Heart left ventricle (tissue), 16 donors: ENCODE results near the gene OSBP2. TPM values are rescaled to one million over a fixed set of nuclear protein-coding genes. Genes with fewer than 3 reads are reported as not detected.

Source experiments
- ATAC-seq, 4 donors: fragments of 200-7000 bp; cut with Tn5 transposase; one replicate each; pipeline ENCODE4 v1.9.1; 2020 to 2022; ENCODE audit warnings: moderate library complexity in 4 of 4, mild to moderate bottlenecking in 3 of 4, moderate number of reproducible peaks in 1 of 4
- DNase-seq, 5 donors: peaks; one replicate each; pipeline ENCODE4 v3.0.0-alpha.2; 2020
- H3K27ac ChIP-seq, 12 donors: fragments of 200-600 bp; sonication (generic) in 4 of 12; one replicate each; pipeline versions ENCODE4 v1.5.0 to v1.8.0; 2016 to 2022; ENCODE audit warnings: mild to moderate bottlenecking in 2 of 12
- H3K27me3 ChIP-seq, 9 donors: fragments of 200-600 bp; sonication (generic) in 2 of 9; one replicate each; pipeline versions ENCODE4 v1.5.1 to v1.8.0; 2016 to 2022; ENCODE audit warnings: mild to moderate bottlenecking in 3 of 9
- H3K36me3 ChIP-seq, 9 donors: fragments of 200-600 bp; sonication (generic) in 2 of 9; one replicate each; pipeline versions ENCODE4 v1.5.0 to v1.8.0; 2018 to 2022; ENCODE audit warnings: mild to moderate bottlenecking in 2 of 9
- H3K4me1 ChIP-seq, 12 donors: fragments of 200-600 bp; sonication (generic) in 4 of 12; one replicate each; pipeline versions ENCODE4 v1.5.0 to v1.8.0; 2016 to 2022; ENCODE audit warnings: mild to moderate bottlenecking in 3 of 12
- H3K4me3 ChIP-seq, 12 donors: fragments of 200-600 bp; sonication (generic) in 4 of 12; one replicate each; pipeline versions ENCODE4 v1.5.0 to v1.8.0; 2017 to 2022; ENCODE audit warnings: mild to moderate bottlenecking in 9 of 12, moderate library complexity in 4 of 12
- H3K9me3 ChIP-seq, 12 donors: fragments of 200-600 bp; sonication (generic) in 4 of 12; one replicate each; pipeline versions ENCODE4 v1.5.0 to v1.8.0; 2016 to 2022; ENCODE audit warnings: mild to moderate bottlenecking in 1 of 12
- CTCF ChIP-seq, 12 donors: fragments of 200-600 bp; sonication (generic) in 4 of 12; IDR thresholded peaks; one replicate each; pipeline versions ENCODE4 v1.5.0 to v1.8.0; 2018 to 2022; ENCODE audit warnings: antibody characterized with exemption in 12 of 12, mild to moderate bottlenecking in 5 of 12
- POLR2A ChIP-seq, 2 donors: fragments of 450-650 bp; IDR thresholded peaks; one replicate each; pipeline ENCODE4 v1.6.1; 2017; ENCODE audit warnings: antibody characterized with exemption in 2 of 2, mild to moderate bottlenecking in 2 of 2, moderate library complexity in 2 of 2
- WGBS, 4 donors: extraction: QIAGEN DNeasy Blood & Tissue Kit in 2 of 4; methylation state at CpG; one replicate each; pipeline versions ENCODE4 v1.1.5 to v1.1.7; 2013 to 2018; 5-methylcytosine and 5-hydroxymethylcytosine counted together
- intact Hi-C, 10 donors: fragments of 100-400 bp; cut with DNase I; formaldehyde crosslinking; loops; one replicate each; pipeline versions ENCODE4 v1.11.1 to v1.14.2; 2022
- polyA plus RNA-seq, 2 donors: library from polyadenylated mRNA; stranded (reverse); fragments of 200-250 nt; gene quantifications; one replicate each; pipeline ENCODE4 v1.2.3, GENCODE V29; 2013
- total RNA-seq, 9 donors: library from RNA; depleted of rRNA in 2 of 9; stranded (reverse); fragments of >200 nt in 2 of 9; fragmentation: NEBNext Ultra II Directional in 3 of 9; extraction: Animal tissue kit (Norgen Biotek cat#: 25700) in 3 of 9; gene quantifications; one replicate each; pipeline versions ENCODE4 v1.1.0 to v1.2.4, GENCODE V29; 2016 to 2023
- donor health status: ischemic (EF 13 %, LVEDD 7.1; RV severe dilation, severe dysfunction).
- donor health status: healthy with polysubstance abuse.
- donor health status: DM: no; HTN: yes; CAD: no.
- donor health status: DM: no; HTN: no; CAD: no.
- donor health status: ischemic (EF 25% LVEDD 6.9; RV normal size, moderate dysfunction).
- donor health status: ischemic (EF 25% LVEDD 5.7; RV mildly dilated, moderate dysfunction).
- donor health status: healthy.
- donor health status: DM: yes; HTN: yes; CAD: no.
- donor health status: ischemic (EF 35%, LVEDD 5.7; RV mildly dilated, moderate dysfunction).
- donor health status: nonischemic (EF 11% LVEDD 7.7; RV severe dilation, severe dysfunction).
- donor health status: DM: yes; HTN: yes; CAD: no.
- donor health status: PGD.
- donor health status: ischemic (EF 29% LVEDD 5.4; RV normal size, mild dysfunction).
- donor health status: nonischemic (EF 23%, LVEDD 6.1; RV moderate dilation, normal function).

OSBP2 gene
- total and polyA plus RNA-seq, 11 donors: 2.0 to 23.5 (median 12.2) TPM

GRCh38 chr22:30931541-30932300, 237.0 kb downstream of the OSBP2 start:
- no peak overlapping the region for H3K4me3 ChIP-seq
- no peaks in the 10 kb centered on the region for H3K27me3 ChIP-seq
- no peaks in the 10 kb centered on the region for H3K9me3 ChIP-seq
- ATAC-seq: no peak
- DNase-seq: no peak
- peaks cover 0 to 100% (median 99%) of the 10 kb centered on the region in 9 donors for H3K36me3 ChIP-seq
- H3K4me1 ChIP-seq: no peaks in the 10 kb centered on the region
- TF ChIP-seq CTCF (IDR thresholded peaks at IDR 0.05): no peak
- TF ChIP-seq POLR2A (IDR thresholded peaks at IDR 0.05): no peak
- no peak overlapping the region for H3K27ac ChIP-seq
- intact Hi-C loops: no loop called here
- 94 to 99% (median 95%) methylated on average over 4 of the region's 4 CpGs for WGBS, 4 donors

- TF ChIP-seq POLR2A (IDR thresholded peaks at IDR 0.05) (no peak), CTCF (IDR thresholded peaks at IDR 0.05) (no peak)
- Histone ChIP-seq H3K9me3 (no peaks in the 10 kb centered on the region), H3K27me3 (no peaks in the 10 kb centered on the region), H3K27ac (no peak overlapping the region), H3K4me1 (no peaks in the 10 kb centered on the region), H3K36me3 (peaks cover 0 to 100% (median 99%) of the 10 kb centered on the region in 9 donors), H3K4me3 (no peak overlapping the region)
- WGBS, 4 donors: 94 to 97% (median 96%) methylated on average over 16 of the region's 16 CpGs
- intact Hi-C loops: no loop called here
- DNase-seq (no peak), ATAC-seq (no peak)
These were observed 238.0 kb downstream of the OSBP2 start for GRCh38 chr22:30932661-30933060.

- Histone ChIP-seq H3K9me3 (no peaks in the 10 kb centered on the region), H3K27me3 (no peaks in the 10 kb centered on the region), H3K36me3 (peaks cover 0 to 100% (median 99%) of the 10 kb centered on the region in 9 donors), H3K27ac (no peak overlapping the region), H3K4me1 (no peaks in the 10 kb centered on the region), H3K4me3 (no peak overlapping the region)
- intact Hi-C loops: no loop called here
- no peak for DNase-seq
- TF ChIP-seq CTCF (IDR thresholded peaks at IDR 0.05): no peak
- TF ChIP-seq POLR2A (IDR thresholded peaks at IDR 0.05): no peak
- 80 to 88% (median 83%) methylated on average over 6 to 7 of the region's 7 CpGs for WGBS, 4 donors
- no peak for ATAC-seq
These were observed 238.8 kb downstream of the OSBP2 start for GRCh38 chr22:30933457-30933856.

- Histone ChIP-seq H3K4me3 (no peak overlapping the region), H3K27ac (no peak overlapping the region), H3K9me3 (no peaks in the 10 kb centered on the region), H3K27me3 (no peaks in the 10 kb centered on the region), H3K4me1 (no peaks in the 10 kb centered on the region), H3K36me3 (peaks cover 0 to 100% (median 99%) of the 10 kb centered on the region in 9 donors)
- ATAC-seq (no peak), DNase-seq (no peak)
- 94 to 97% (median 95%) methylated on average over 8 of the region's 8 CpGs for WGBS, 4 donors
- TF ChIP-seq POLR2A (IDR thresholded peaks at IDR 0.05) (no peak), CTCF (IDR thresholded peaks at IDR 0.05) (no peak)
- intact Hi-C loops: no loop called here
These were observed 239.4 kb downstream of the OSBP2 start for GRCh38 chr22:30934053-30934452.
